Measurements from ENCODE around the gene IL5RA. TPM values are rescaled to one million over a fixed set of nuclear protein-coding genes. Genes with fewer than 3 reads are reported as not detected.

The IL5RA gene
- total and polyA plus RNA-seq, 2 experiments from 2014 or later, result 1.5 TPM; not detected in 1

DNA sequence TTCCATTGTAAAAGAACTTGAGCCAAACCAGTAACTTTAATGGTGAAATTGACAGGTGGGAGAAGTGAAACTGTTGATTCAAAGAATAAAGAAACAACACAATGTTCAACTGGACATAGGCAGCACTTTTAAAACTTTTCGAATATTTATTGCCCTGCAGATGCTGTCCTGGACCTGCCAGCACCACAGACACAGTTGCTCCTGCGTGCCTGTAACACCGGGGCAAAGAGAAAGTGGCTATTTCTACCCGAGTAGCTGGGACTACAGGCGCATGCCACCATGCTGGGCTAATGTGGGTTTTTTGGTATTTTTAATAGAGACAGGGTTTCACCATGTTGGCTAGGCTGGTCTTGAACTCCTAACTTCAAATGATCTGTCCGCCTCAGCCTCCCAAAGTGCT lies 7.4 kb downstream of the IL5RA start:
- no peaks in the 10 kb centered on the region for H3K27me3 ChIP-seq
- no peaks in the 10 kb centered on the region for H3K79me2 ChIP-seq
- H3K36me3 ChIP-seq (replicated peaks; ENCODE audit: insufficient read depth, low read depth), result no peaks in the 10 kb centered on the region
- no peaks in the 10 kb centered on the region for H4K20me1 ChIP-seq (ENCODE audit: insufficient read depth, poor library complexity, severe bottlenecking)
- H3K4me3 ChIP-seq, result no peak overlapping the region
- H3K27ac ChIP-seq, result no peak overlapping the region
- no peak overlapping the region for H2AFZ ChIP-seq
- no peak overlapping the region for H3K4me2 ChIP-seq
- TF ChIP-seq CTCF (IDR thresholded peaks at IDR 0.05; ENCODE audit: poor library complexity) (no peak), EZH2phosphoT487 (IDR thresholded peaks at IDR 0.05; ENCODE audit: low read depth, severe bottlenecking, unreplicated experiment) (no peak), EZH2 (IDR thresholded peaks at IDR 0.05; ENCODE audit: borderline replicate concordance) (no peak)
- no peaks in the 10 kb centered on the region for H3K9me3 ChIP-seq (ENCODE audit: low read depth)
- no peaks in the 10 kb centered on the region for H3K9me2 ChIP-seq (replicated peaks; ENCODE audit: insufficient read depth)
- H3K4me1 ChIP-seq (ENCODE audit: insufficient read depth), result no peaks in the 10 kb centered on the region
- no peak for DNase-seq (ENCODE audit: low spot score)
- WGBS (ENCODE audit: low lambda C conversion rate, missing lambda C conversion rate), result 94% methylated on average over 6 of the region's 6 CpGs

GRCh38 chr3:3101660-3102458 lies 8.3 kb downstream of the IL5RA start:
- WGBS (ENCODE audit: low lambda C conversion rate, missing lambda C conversion rate), result 91% methylated on average over 6 of the region's 6 CpGs
- no peaks in the 10 kb centered on the region for H3K79me2 ChIP-seq
- H3K9me3 ChIP-seq (ENCODE audit: low read depth), result no peaks in the 10 kb centered on the region
- no peaks in the 10 kb centered on the region for H4K20me1 ChIP-seq (ENCODE audit: insufficient read depth, poor library complexity, severe bottlenecking)
- H3K4me2 ChIP-seq, result no peak overlapping the region
- H3K27ac ChIP-seq, result no peak overlapping the region
- H3K27me3 ChIP-seq, result peaks cover 3% of the 10 kb centered on the region
- DNase-seq (ENCODE audit: low spot score), result no peak
- H3K9me2 ChIP-seq (replicated peaks; ENCODE audit: insufficient read depth), result no peaks in the 10 kb centered on the region
- TF ChIP-seq EZH2phosphoT487 (IDR thresholded peaks at IDR 0.05; ENCODE audit: low read depth, severe bottlenecking, unreplicated experiment) (no peak), CTCF (IDR thresholded peaks at IDR 0.05; ENCODE audit: poor library complexity) (no peak), EZH2 (IDR thresholded peaks at IDR 0.05; ENCODE audit: borderline replicate concordance) (no peak)
- H3K4me1 ChIP-seq (ENCODE audit: insufficient read depth), result no peaks in the 10 kb centered on the region
- H3K36me3 ChIP-seq (replicated peaks; ENCODE audit: insufficient read depth, low read depth), result no peaks in the 10 kb centered on the region
- H2AFZ ChIP-seq, result no peak overlapping the region
- no peak overlapping the region for H3K4me3 ChIP-seq

DNA sequence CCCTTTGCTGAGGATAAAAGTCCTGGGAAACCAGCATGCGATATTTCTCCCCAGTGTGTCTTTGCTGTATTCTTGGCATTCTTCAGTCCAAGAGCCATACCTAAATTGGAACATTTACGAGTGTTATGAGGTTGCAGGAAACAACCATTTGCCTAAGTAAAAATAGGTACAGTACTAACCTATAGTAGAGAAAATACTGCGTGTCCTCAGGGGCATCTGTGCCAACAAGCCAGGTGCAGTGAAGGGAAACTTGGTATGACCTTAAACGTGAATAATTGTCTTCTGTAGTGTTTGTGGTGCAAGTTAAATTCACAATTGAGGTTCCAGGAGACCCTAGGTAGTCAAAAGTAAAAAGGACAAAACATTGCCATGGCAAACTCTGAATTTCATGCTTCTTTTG lies 12.2 kb downstream of the IL5RA start:
- no peak overlapping the region for H2AFZ ChIP-seq
- no peak overlapping the region for H3K4me2 ChIP-seq
- no peaks in the 10 kb centered on the region for H3K79me2 ChIP-seq
- TF ChIP-seq EZH2phosphoT487 (IDR thresholded peaks at IDR 0.05; ENCODE audit: low read depth, severe bottlenecking, unreplicated experiment), result no peak
- TF ChIP-seq EZH2 (IDR thresholded peaks at IDR 0.05; ENCODE audit: borderline replicate concordance), result no peak
- no peak for TF ChIP-seq CTCF (IDR thresholded peaks at IDR 0.05; ENCODE audit: poor library complexity)
- H3K9me3 ChIP-seq (ENCODE audit: low read depth), result no peaks in the 10 kb centered on the region
- peaks cover 7% of the 10 kb centered on the region for H3K27me3 ChIP-seq
- H3K4me3 ChIP-seq, result no peak overlapping the region
- WGBS (ENCODE audit: low lambda C conversion rate, missing lambda C conversion rate), result 69% methylated on average over 4 of the region's 4 CpGs
- H3K9me2 ChIP-seq (replicated peaks; ENCODE audit: insufficient read depth), result no peaks in the 10 kb centered on the region
- no peak for DNase-seq (ENCODE audit: low spot score)
- H3K27ac ChIP-seq, result no peak overlapping the region
- no peaks in the 10 kb centered on the region for H3K4me1 ChIP-seq (ENCODE audit: insufficient read depth)
- H3K36me3 ChIP-seq (replicated peaks; ENCODE audit: insufficient read depth, low read depth), result no peaks in the 10 kb centered on the region
- H4K20me1 ChIP-seq (ENCODE audit: insufficient read depth, poor library complexity, severe bottlenecking), result no peaks in the 10 kb centered on the region

All from hepatocyte (in vitro differentiated cells).